Measurements from ENCODE around the gene SEC14L2.
A peak's percentile ranks its signal among the peaks of the same experiment; 100 is the strongest.

The SEC14L2 gene

DNA sequence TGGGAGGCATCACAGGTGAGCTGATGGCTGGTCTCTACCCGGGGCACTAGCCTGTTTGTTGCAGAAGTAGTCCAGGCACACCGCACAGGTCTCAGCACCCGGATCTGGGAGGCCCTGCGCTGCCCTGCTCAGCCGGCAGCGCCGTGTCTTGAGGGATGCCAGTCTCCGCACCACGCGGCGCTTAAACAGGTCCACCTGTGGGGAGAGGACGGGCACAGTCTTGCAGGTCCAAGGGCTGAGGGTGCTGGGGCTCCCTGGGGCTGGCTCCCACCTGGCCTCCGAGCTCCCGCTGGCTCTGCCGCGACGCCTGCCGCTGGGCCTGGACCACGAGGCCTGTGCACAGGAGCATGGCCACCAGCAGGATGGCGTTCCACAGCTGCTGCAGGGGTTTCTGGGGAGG, 16.8 kb upstream of the SEC14L2 start:
- WGBS: 97% methylated on average over 20 of the region's 20 CpGs
- Histone ChIP-seq H3K4me1 (ENCODE audit: insufficient read depth, low read length) (no peaks in the 10 kb centered on the region), H3K27me3 (ENCODE audit: insufficient read depth, low read length) (no peaks in the 10 kb centered on the region), H3K9ac (ENCODE audit: low read depth, low read length) (no peak overlapping the region), H3K4me3 (ENCODE audit: low read length) (no peak overlapping the region), H3K27ac (ENCODE audit: low read depth, low read length) (no peak overlapping the region), H3K9me3 (ENCODE audit: insufficient read depth, low read depth, low read length) (no peaks in the 10 kb centered on the region), H3K36me3 (ENCODE audit: insufficient read depth, low read length) (peaks cover 41% of the 10 kb centered on the region)

DNA sequence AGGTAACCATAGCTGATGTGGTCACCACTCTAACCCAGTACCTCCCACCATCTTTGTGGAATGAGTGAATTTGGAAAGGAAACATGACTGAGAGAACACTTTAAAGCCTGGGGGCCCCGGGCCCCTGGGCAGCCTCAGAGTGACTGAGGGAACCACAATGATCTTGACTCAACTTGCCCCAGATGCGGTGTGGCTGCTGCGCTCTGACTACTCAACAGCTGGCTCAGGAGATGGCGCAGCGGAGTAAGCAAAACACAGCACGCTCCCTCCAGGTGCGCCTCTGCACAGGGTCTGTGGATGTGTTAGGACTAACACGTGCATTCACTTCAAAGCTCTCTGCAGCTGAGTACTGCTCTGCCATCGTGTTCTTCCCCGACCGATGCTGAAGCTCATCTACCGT, 15.6 kb upstream of the SEC14L2 start:
- peaks cover 41% of the 10 kb centered on the region for H3K36me3 ChIP-seq (ENCODE audit: insufficient read depth, low read length)
- H3K9ac ChIP-seq (ENCODE audit: low read depth, low read length): no peak overlapping the region
- 90% methylated on average over 12 of the region's 12 CpGs for WGBS
- H3K4me1 ChIP-seq (ENCODE audit: insufficient read depth, low read length): peaks cover 2% of the 10 kb centered on the region; the same call in 1 of the 2 replicates
- no peak overlapping the region for H3K4me3 ChIP-seq (ENCODE audit: low read length)
- H3K27ac ChIP-seq (ENCODE audit: low read depth, low read length): no peak overlapping the region
- H3K27me3 ChIP-seq (ENCODE audit: insufficient read depth, low read length): no peaks in the 10 kb centered on the region
- H3K9me3 ChIP-seq (ENCODE audit: insufficient read depth, low read depth, low read length): no peaks in the 10 kb centered on the region

DNA sequence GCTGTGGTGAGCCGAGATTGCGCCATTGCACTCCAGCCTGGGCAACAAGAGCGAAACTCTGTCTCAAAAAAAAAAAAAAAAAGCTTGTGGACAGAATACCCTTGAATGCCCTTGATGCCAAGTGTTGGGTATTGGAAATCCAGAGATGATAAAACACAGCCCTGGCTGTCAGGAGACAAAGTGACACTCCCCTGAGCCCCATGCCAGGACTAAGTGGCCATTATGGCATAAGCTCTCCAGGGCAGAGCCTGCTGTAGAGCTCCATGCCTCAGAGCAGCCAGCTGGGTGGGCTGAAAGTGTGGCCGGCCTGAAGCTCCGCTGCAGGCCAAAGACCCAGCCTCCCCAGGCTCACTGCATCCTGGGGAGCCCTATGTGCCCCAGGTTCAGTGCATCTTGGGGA, 14.5 kb upstream of the SEC14L2 start:
- Histone ChIP-seq H3K4me3 (ENCODE audit: low read length) (no peak overlapping the region), H3K27ac (ENCODE audit: low read depth, low read length) (no peak overlapping the region), H3K4me1 (ENCODE audit: insufficient read depth, low read length) (peaks cover 6% of the 10 kb centered on the region; the same call in 1 of the 2 replicates), H3K9me3 (ENCODE audit: insufficient read depth, low read depth, low read length) (no peaks in the 10 kb centered on the region), H3K36me3 (ENCODE audit: insufficient read depth, low read length) (peaks cover 35% of the 10 kb centered on the region), H3K9ac (ENCODE audit: low read depth, low read length) (no peak overlapping the region), H3K27me3 (ENCODE audit: insufficient read depth, low read length) (no peaks in the 10 kb centered on the region)
- WGBS: 92% methylated on average over 5 of the region's 5 CpGs

- H3K27ac ChIP-seq (ENCODE audit: low read depth, low read length): no peak overlapping the region
- no peaks in the 10 kb centered on the region for H3K27me3 ChIP-seq (ENCODE audit: insufficient read depth, low read length)
- peaks cover 6% of the 10 kb centered on the region; the same call in 1 of the 2 replicates for H3K4me1 ChIP-seq (ENCODE audit: insufficient read depth, low read length)
- no peak overlapping the region for H3K4me3 ChIP-seq (ENCODE audit: low read length)
- peaks cover 27% of the 10 kb centered on the region for H3K36me3 ChIP-seq (ENCODE audit: insufficient read depth, low read length)
- 82% methylated on average over 3 of the region's 3 CpGs for WGBS
- no peak overlapping the region for H3K9ac ChIP-seq (ENCODE audit: low read depth, low read length)
- no peaks in the 10 kb centered on the region for H3K9me3 ChIP-seq (ENCODE audit: insufficient read depth, low read depth, low read length)
These were observed 13.8 kb upstream of the SEC14L2 start for GRCh38 chr22:30383061-30383460.

- Histone ChIP-seq H3K36me3 (ENCODE audit: insufficient read depth, low read length) (peaks cover 21% of the 10 kb centered on the region; the same call in 1 of the 2 replicates), H3K9me3 (ENCODE audit: insufficient read depth, low read depth, low read length) (peaks cover 6% of the 10 kb centered on the region; the same call in 1 of the 2 replicates), H3K27me3 (ENCODE audit: insufficient read depth, low read length) (no peaks in the 10 kb centered on the region), H3K9ac (ENCODE audit: low read depth, low read length) (no peak overlapping the region), H3K4me3 (ENCODE audit: low read length) (no peak overlapping the region; the same call in 1 of the 2 replicates), H3K4me1 (ENCODE audit: insufficient read depth, low read length) (peaks cover 6% of the 10 kb centered on the region; the same call in 1 of the 2 replicates), H3K27ac (ENCODE audit: low read depth, low read length) (no peak overlapping the region)
- WGBS: 96% methylated on average over 10 of the region's 10 CpGs
These were observed 10.9 kb upstream of the SEC14L2 start for GRCh38 chr22:30385942-30386341.

DNA sequence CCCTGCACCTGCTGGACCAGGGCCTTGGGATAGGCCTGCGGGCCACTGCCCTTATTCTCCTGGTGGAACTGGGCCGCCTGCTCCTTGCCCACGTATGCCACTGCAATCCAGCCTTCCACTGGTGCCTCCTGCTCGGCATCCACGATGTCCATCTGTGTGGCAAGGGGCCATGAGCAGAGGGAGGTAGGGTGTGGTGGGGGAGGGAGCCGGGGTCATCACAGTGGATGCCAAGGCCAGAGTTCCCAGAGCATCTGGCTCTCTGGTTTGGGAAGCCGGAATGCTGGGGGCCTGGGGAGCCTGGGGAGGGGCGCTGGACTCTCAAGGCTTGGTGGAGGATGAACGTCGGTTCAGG, 10.2 kb upstream of the SEC14L2 start:
- 22% methylated on average over 10 of the region's 10 CpGs for WGBS
- H3K27ac ChIP-seq (ENCODE audit: low read depth, low read length): no peak overlapping the region
- H3K9me3 ChIP-seq (ENCODE audit: insufficient read depth, low read depth, low read length): peaks cover 8% of the 10 kb centered on the region; the same call in 1 of the 2 replicates
- peaks cover 11% of the 10 kb centered on the region; the same call in 1 of the 2 replicates for H3K4me1 ChIP-seq (ENCODE audit: insufficient read depth, low read length)
- peaks cover 15% of the 10 kb centered on the region; the same call in 1 of the 2 replicates for H3K36me3 ChIP-seq (ENCODE audit: insufficient read depth, low read length)
- peak overlapping the region; percentile 68; the same call in 1 of the 2 replicates for H3K9ac ChIP-seq (ENCODE audit: low read depth, low read length)
- H3K4me3 ChIP-seq (ENCODE audit: low read length): peak overlapping the region; percentile 75
- no peaks in the 10 kb centered on the region for H3K27me3 ChIP-seq (ENCODE audit: insufficient read depth, low read length)

DNA sequence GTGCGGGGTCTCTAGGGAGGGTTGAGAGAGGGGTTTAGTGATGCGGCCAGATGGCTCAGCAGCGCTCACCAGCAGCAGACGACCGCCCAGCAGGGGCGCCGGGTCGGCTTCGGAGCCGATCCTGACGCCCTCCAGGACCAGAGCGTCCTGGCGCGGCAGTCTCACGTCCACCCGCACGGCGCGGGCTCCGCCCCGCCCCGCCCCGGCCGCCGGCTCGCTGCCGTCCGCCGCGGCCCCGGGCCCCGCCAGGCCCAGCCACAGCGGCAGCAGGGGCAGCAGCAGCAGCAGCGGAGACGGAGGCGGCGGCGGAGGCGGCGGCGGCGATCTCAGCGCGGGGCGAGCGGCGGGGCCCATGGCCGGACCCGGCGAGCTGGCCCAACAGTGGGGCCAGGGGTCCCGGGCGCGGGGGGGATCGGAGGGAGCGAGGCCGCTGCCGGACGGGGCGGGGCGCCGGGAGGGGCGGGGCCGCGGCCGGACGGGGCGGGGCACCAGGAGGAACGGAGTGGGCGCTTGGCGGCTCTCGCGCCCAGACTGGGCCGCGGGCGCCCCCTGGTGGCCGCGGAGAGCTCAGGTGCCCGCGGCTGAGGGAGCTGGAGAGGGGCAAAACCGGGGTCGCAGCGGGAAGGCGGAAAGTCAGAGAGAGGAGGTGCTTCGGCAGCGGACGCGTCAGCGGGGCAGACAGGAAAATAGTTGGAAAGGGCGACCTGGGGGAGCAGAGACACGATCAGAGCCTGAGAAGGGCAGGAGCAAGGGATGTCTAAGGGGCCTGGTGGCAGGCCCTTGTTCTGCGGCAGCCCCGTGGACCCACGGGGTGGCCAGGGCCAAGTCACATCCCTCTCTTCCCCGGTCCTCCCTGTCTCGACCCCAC, 9.6 kb upstream of the SEC14L2 start, which contains the start of gene RNF215:
Gene RNF215 (minus strand): TSS at position 452 of the 868 bp plus-strand sequence. CDS start 98 bp downstream, at position 354.
- WGBS: 2% methylated on average over 94 of the region's 95 CpGs
- Histone ChIP-seq H3K36me3 (ENCODE audit: insufficient read depth, low read length) (peaks cover 12% of the 10 kb centered on the region; the same call in 1 of the 2 replicates), H3K4me3 (ENCODE audit: low read length) (peak within 1 kb of the TSS; percentile 75), H3K27ac (ENCODE audit: low read depth, low read length) (no peak within 1 kb of the TSS; the same call in 1 of the 2 replicates), H3K4me1 (ENCODE audit: insufficient read depth, low read length) (peaks cover 12% of the 10 kb centered on the region; the same call in 1 of the 2 replicates), H3K9ac (ENCODE audit: low read depth, low read length) (peak within 1 kb of the TSS; percentile 68; the same call in 1 of the 2 replicates), H3K27me3 (ENCODE audit: insufficient read depth, low read length) (no peaks in the 10 kb centered on the region), H3K9me3 (ENCODE audit: insufficient read depth, low read depth, low read length) (peaks cover 8% of the 10 kb centered on the region; the same call in 1 of the 2 replicates)

DNA sequence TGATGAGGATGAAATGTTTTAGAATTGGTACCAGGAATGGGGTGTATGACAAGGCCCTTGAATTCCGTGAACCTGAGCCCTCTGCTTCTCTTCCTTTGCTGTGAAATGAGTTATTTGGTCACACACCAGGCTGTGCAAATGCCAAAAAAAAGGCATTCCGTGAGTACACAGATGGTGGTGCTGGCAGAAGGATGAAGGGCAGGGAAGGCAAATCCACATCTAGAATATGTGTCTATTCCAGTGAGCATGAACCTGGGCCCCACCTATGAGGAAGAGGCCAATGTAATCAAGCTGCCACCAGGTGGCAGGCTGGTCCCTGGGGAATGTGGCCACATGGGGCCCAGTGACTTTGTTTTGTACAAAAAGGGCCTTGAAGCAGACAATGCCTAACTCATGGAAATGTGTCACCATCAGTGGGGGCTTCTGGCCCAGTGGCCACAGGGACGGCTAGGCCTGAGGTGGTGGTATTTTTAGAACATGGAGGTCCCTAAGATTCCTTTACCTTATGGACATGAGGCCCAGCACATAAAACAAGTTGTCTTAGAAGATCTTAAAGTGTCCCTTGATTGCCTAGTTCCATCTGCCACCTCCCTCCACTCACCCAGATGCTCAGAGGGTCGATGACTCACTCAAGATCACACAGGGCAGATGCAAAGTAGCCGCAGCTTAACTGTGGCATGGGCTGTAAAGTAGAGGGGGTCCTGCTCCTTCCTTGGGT, 5.7 kb upstream of the SEC14L2 start:
- Histone ChIP-seq H3K27ac (ENCODE audit: low read depth, low read length) (no peak overlapping the region), H3K36me3 (ENCODE audit: insufficient read depth, low read length) (no peaks in the 10 kb centered on the region), H3K9me3 (ENCODE audit: insufficient read depth, low read depth, low read length) (peaks cover 8% of the 10 kb centered on the region; the same call in 1 of the 2 replicates), H3K27me3 (ENCODE audit: insufficient read depth, low read length) (peaks cover 6% of the 10 kb centered on the region; the same call in 1 of the 2 replicates), H3K4me3 (ENCODE audit: low read length) (no peak overlapping the region), H3K9ac (ENCODE audit: low read depth, low read length) (no peak overlapping the region), H3K4me1 (ENCODE audit: insufficient read depth, low read length) (peaks cover 24% of the 10 kb centered on the region)
- WGBS: 62% methylated on average over 5 of the region's 5 CpGs

DNA sequence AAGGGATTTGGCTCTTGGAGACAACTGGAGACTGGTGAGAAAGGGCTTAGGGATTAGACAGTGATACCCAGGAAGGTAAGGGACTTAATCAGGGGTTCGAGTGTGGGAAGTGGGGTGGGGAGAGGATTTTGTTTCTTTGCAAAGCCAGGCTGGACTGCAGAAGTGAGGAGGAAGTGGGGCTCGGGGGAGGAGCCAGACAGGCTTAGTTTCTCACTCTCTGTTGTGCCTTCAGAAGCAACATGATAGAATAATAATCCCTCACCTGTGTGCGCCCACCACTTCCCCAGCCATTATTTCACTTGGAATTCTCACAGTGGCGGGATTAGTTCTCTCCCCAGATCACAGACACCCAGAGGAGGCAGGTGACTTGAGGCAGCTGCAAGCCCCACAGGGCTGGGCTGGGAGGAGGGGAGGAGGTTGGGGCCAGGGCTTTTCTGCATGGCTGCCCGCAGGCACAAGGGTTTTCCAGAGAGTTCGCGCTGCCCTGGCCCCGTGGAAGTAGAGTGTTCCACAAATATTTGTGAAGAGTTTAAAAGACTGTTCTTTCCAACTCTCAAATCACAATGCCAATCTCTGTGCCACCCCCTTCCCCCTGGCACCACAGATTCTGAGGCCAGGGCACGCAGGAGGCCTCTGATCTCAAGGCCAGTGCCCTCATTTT, 4.0 kb upstream of the SEC14L2 start:
- Histone ChIP-seq H3K27ac (ENCODE audit: low read depth, low read length) (no peak overlapping the region), H3K36me3 (ENCODE audit: insufficient read depth, low read length) (no peaks in the 10 kb centered on the region), H3K9ac (ENCODE audit: low read depth, low read length) (no peak overlapping the region), H3K4me3 (ENCODE audit: low read length) (no peak overlapping the region), H3K9me3 (ENCODE audit: insufficient read depth, low read depth, low read length) (peaks cover 8% of the 10 kb centered on the region; the same call in 1 of the 2 replicates), H3K4me1 (ENCODE audit: insufficient read depth, low read length) (peaks cover 19% of the 10 kb centered on the region), H3K27me3 (ENCODE audit: insufficient read depth, low read length) (peaks cover 20% of the 10 kb centered on the region)
- WGBS: 68% methylated on average over 8 of the region's 9 CpGs

GRCh38 chr22:30393322-30393680, 3.5 kb upstream of the SEC14L2 start:
- H3K27ac ChIP-seq (ENCODE audit: low read depth, low read length): no peak overlapping the region
- peaks cover 24% of the 10 kb centered on the region for H3K27me3 ChIP-seq (ENCODE audit: insufficient read depth, low read length)
- H3K9ac ChIP-seq (ENCODE audit: low read depth, low read length): no peak overlapping the region
- WGBS: 83% methylated on average over 7 of the region's 7 CpGs
- no peaks in the 10 kb centered on the region for H3K36me3 ChIP-seq (ENCODE audit: insufficient read depth, low read length)
- H3K4me1 ChIP-seq (ENCODE audit: insufficient read depth, low read length): peaks cover 19% of the 10 kb centered on the region
- no peak overlapping the region for H3K4me3 ChIP-seq (ENCODE audit: low read length)
- peaks cover 8% of the 10 kb centered on the region; the same call in 1 of the 2 replicates for H3K9me3 ChIP-seq (ENCODE audit: insufficient read depth, low read depth, low read length)
